Right lobe of liver (tissue), 6 donors: ENCODE measurements around the gene GOLGA6B. TPM values are rescaled to one million over a fixed set of nuclear protein-coding genes. Genes with fewer than 3 reads are reported as not detected.
A peak's percentile ranks its signal among the peaks of the same experiment; 100 is the strongest.

Experiments
- ATAC-seq, 4 donors: fragments of 200-7000 bp; cut with Tn5 transposase; one replicate each; pipeline ENCODE4 v1.9.1; 2020; ENCODE audit warnings: mild to moderate bottlenecking in 4 of 4, moderate library complexity in 4 of 4
- DNase-seq, 3 donors: peaks; one replicate each; pipeline ENCODE4 v3.0.0-alpha.2; 2020
- H3K27ac ChIP-seq, 3 donors: fragments of 200-600 bp; one replicate each; pipeline ENCODE4 v1.8.0; 2022
- H3K27me3 ChIP-seq, 2 donors: fragments of 200-600 bp; one replicate each; pipeline ENCODE4 v1.8.0; 2022
- H3K36me3 ChIP-seq, 4 donors: fragments of 200-600 bp; sonication (generic) in 1 of 4; one replicate each; pipeline versions ENCODE4 v1.5.1 to v1.8.0; 2017 to 2022; ENCODE audit warnings: control low read depth in 1 of 4
- H3K4me1 ChIP-seq, 4 donors: fragments of 200-600 bp; sonication (generic) in 1 of 4; one replicate each; pipeline versions ENCODE4 v1.5.1 to v1.8.0; 2017 to 2022; ENCODE audit warnings: control low read depth in 1 of 4
- H3K4me3 ChIP-seq, 3 donors: fragments of 200-600 bp; one replicate each; pipeline ENCODE4 v1.8.0; 2022
- H3K9me3 ChIP-seq, 4 donors: fragments of 200-600 bp; sonication (generic) in 1 of 4; one replicate each; pipeline versions ENCODE4 v1.5.1 to v1.8.0; 2017 to 2022; ENCODE audit warnings: control low read depth in 1 of 4
- CTCF ChIP-seq, 4 donors: fragments of 200-600 bp in 3 of 4; fragments of 450-650 bp in 1 of 4; IDR thresholded peaks; one replicate each; pipeline versions ENCODE4 v1.5.1 to v1.8.0; 2016 to 2022; ENCODE audit warnings: antibody characterized with exemption in 4 of 4, mild to moderate bottlenecking in 2 of 4
- POLR2A ChIP-seq: fragments of 450-650 bp; IDR thresholded peaks from one replicate; pipeline ENCODE4 v1.6.1; 2017; ENCODE audit warnings: antibody characterized with exemption, mild to moderate bottlenecking
- WGBS: methylation state at CpG from one replicate; pipeline ENCODE4 v1.1.6; 2018; ENCODE audit warnings: low coverage, low lambda C conversion rate; ENCODE audit not compliant: insufficient coverage; ENCODE audit errors: missing lambda C conversion rate; 5-methylcytosine and 5-hydroxymethylcytosine counted together
- intact Hi-C, 2 donors: fragments of 100-400 bp; cut with DNase I; formaldehyde crosslinking; loops; one replicate each; pipeline versions ENCODE4 v1.11.2 to v1.14.1; 2022
- total RNA-seq, 6 experiments: library from RNA; depleted of rRNA in 2 of 6; stranded (reverse); fragments of >200 nt in 2 of 6; fragmentation: NEBNext Ultra II Directional in 3 of 6; extraction: Animal tissue kit (Norgen Biotek cat#: 25700) in 3 of 6; gene quantifications; one replicate each; pipeline versions ENCODE4 v1.1.0 to v1.2.4, GENCODE V29; 2016 to 2023
- donor health status: DM: no; HTN: yes; CAD: no.
- donor health status: DM: no; HTN: no; CAD: no.
- donor health status: DM: no; HTN: no; CAD: no.
- donor health status: DM: no; HTN: yes; CAD: no.
- donor health status: DM: no; HTN: yes; CAD: no.

Gene GOLGA6B
- total RNA-seq, 6 experiments from 2014 or later: 0.13 to 1.8 (median 0.41) TPM

GRCh38 chr15:72676838-72677237 is 22.3 kb downstream of the GOLGA6B start:
- no peak for DNase-seq
- TF ChIP-seq POLR2A: no peak
- no peak for TF ChIP-seq CTCF (IDR thresholded peaks at IDR 0.05)
- no peak overlapping the region for H3K4me3 ChIP-seq
- intact Hi-C loops: loop anchor here in 1 of 2 donors (10.0 kb wide), 1 partner anchor 362 kb away; no protein-coding TSS in a partner anchor
- no peaks in the 10 kb centered on the region for H3K27me3 ChIP-seq
- ATAC-seq: no peak
- no peaks in the 10 kb centered on the region for H3K4me1 ChIP-seq
- H3K36me3 ChIP-seq: no peaks in the 10 kb centered on the region
- H3K27ac ChIP-seq: no peak overlapping the region
- no peaks in the 10 kb centered on the region for H3K9me3 ChIP-seq
- 78% methylated on average over 3 of the region's 4 CpGs for WGBS

- Histone ChIP-seq H3K4me3 (no peak overlapping the region), H3K27me3 (no peaks in the 10 kb centered on the region), H3K27ac (no peak overlapping the region), H3K9me3 (no peaks in the 10 kb centered on the region), H3K36me3 (no peaks in the 10 kb centered on the region), H3K4me1 (no peaks in the 10 kb centered on the region)
- ATAC-seq (no peak), DNase-seq (no peak)
- TF ChIP-seq CTCF (IDR thresholded peaks at IDR 0.05): no peak
- TF ChIP-seq POLR2A: no peak
- intact Hi-C loops: no loop called here
- 35% methylated on average over 3 of the region's 3 CpGs for WGBS
These were observed 26.4 kb downstream of the GOLGA6B start for GRCh38 chr15:72680931-72681330.

- DNase-seq: no peak
- H3K27ac ChIP-seq: no peak overlapping the region
- TF ChIP-seq POLR2A (no peak), CTCF (IDR thresholded peaks at IDR 0.05) (no peak)
- peaks cover 0 to 6% (median 0%) of the 10 kb centered on the region in 4 donors for H3K4me1 ChIP-seq
- H3K4me3 ChIP-seq: no peak overlapping the region
- WGBS: 92% methylated on average over 3 of the region's 3 CpGs
- ATAC-seq: no peak
- H3K27me3 ChIP-seq: no peaks in the 10 kb centered on the region
- no peaks in the 10 kb centered on the region for H3K36me3 ChIP-seq
- no peaks in the 10 kb centered on the region for H3K9me3 ChIP-seq
- intact Hi-C loops: no loop called here
These were observed 28.3 kb downstream of the GOLGA6B start for GRCh38 chr15:72682772-72683171.

GRCh38 chr15:72685301-72685924 is 30.9 kb downstream of the GOLGA6B start:
- Histone ChIP-seq H3K4me1 (peaks cover 0 to 6% (median 0%) of the 10 kb centered on the region in 4 donors), H3K27ac (peak overlapping the region; percentile 79 to 87 (median 83)), H3K27me3 (no peaks in the 10 kb centered on the region), H3K4me3 (peak overlapping the region; percentile 71 to 81 (median 80)), H3K9me3 (no peaks in the 10 kb centered on the region), H3K36me3 (no peaks in the 10 kb centered on the region)
- no peak for TF ChIP-seq POLR2A
- TF ChIP-seq CTCF (IDR thresholded peaks at IDR 0.05): peak in 1 of 4 donors; percentile 10
- intact Hi-C loops: no loop called here
- ATAC-seq (peak in 1 of 4 donors; percentile 1), DNase-seq (no peak)
- 15% methylated on average over 19 of the region's 23 CpGs for WGBS
